GM21515 (cell line): Measurements from ENCODE around the gene SIRPB2.
A peak's percentile ranks its signal among the peaks of the same experiment; 100 is the strongest.

ENCODE experiments used
- ATAC-seq: cut with Tn5 transposase; IDR thresholded peaks from one replicate; pipeline ENCODE4 v1.9.1; 2021; ENCODE audit not compliant: unreplicated experiment

The SIRPB2 gene

DNA sequence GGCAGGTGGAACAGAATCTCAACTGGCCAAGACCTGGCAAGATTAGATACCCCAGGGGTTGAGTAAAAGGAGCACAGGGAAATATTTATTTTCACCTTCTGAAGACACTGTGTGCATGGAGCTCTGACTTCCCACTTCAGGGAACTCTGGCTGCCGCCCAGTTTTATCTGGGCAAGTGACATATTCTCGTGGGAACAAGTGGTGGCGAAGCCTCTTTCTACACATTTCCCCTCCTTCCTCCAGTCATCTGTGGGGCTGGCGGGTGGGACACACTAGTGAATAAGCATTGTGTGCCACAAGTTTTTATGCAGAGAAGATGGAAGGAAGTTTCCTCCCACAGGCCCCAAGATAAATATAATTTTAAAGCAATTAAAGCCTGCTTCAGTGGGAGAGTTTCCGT lies 48.1 kb downstream of the SIRPB2 start:
- no peak for ATAC-seq

DNA sequence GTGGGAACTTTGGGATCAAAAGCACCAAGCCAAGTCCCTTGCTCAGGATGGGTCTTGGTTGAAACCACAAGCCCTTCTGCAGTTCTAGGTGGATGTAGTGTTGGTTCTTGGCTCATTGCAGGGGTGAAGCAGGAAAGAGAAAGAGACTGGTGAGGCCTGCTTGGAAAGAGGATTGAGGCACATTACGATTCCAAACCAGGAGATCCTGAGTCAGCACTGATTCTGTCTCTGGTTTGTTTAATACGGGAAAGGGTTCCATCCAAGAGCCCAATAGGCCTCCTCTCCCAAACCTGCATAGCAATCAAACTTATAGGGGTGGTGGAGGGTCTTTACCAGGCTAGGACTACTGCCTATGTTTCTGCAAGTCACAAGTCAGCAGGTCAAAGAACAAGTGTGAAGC lies 48.9 kb downstream of the SIRPB2 start:
- ATAC-seq: no peak

DNA sequence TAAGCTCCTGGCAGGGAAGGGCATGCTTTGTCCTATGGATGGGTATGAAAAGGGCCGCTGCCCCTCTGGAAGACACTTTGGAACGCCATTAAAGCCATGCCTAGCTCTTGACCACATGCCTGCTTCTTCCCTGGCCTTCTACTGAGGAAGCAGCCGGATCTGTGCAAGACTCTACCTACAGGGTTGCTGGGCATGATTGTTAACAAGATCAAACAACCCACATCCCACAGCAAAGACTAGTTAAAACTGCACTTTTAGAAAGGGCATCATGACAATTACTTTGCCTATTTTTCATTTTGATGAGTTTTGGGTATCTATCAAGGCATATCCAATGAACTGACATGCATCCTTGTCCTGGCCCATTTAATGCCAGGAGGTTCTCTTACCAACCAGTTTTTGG lies 50.1 kb downstream of the SIRPB2 start:
- ATAC-seq: no peak

DNA sequence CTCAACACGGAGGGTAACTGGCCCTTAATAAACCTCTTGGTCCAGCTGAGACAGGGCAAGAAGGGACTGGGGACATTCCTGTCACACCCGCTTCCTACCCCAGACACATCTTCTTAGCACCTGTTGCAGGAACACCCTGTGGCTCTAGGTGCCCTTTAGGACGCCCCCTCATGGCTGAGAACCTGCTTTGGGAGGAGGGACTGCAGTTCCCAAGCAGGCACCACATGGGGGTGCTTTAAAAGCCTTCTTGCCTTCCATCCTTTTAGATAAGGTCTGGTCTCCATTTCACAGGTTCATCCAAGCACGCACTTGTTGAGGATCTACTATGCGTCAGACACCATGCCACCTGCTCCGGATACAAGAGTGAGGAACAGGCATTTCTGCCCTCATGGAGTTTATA lies 51.2 kb downstream of the SIRPB2 start:
- no peak for ATAC-seq

DNA sequence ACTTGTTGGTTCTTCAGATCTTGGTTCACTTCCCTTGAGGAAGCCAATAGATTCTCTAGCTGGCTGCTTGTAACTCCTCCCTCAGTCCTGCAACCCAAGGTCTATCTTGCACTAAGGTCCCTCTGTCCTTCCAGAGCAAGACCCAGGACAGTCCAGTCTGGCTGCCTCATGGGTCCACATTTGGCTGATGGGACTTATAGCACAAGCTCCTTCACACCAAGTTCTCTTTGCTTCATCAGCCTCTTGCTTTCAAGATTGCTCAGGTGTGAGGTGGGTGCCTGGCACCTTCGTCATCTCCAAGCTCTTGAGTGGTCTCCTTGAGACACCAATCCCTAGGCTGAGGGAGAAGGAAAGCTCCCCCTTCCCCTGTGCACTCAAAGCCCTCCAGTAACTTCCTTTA lies 52.9 kb downstream of the SIRPB2 start:
- ATAC-seq: no peak

DNA sequence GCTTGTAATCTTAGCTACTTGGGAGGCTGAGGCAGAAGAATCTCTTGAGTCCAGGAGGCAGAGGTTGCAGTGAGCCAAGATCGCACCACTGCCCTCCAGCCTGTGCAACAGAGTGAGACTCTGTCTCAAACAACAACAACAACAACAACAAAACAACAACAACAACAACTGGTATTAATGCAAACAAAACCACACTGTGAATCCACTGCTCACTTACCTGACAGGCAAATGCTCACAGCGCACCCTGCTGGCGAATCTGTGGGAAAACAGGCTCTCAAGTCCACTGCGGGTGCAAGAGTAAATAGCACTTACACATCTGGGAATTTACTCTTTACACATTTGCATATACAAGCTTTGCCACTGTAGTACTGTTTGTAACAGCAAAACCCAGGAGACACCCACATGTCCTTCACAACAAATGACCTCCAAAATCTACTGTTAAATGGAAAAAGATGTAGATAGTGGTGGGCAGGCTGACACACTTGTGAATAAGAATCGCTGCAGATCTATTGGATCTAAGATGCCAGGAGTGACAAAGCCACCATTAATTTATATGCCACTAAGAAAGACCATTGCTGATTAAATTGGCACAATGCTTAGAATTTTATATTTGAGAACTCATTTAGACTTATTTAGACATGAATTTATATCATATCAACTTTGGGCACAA lies 53.9 kb downstream of the SIRPB2 start:
- ATAC-seq: no peak

DNA sequence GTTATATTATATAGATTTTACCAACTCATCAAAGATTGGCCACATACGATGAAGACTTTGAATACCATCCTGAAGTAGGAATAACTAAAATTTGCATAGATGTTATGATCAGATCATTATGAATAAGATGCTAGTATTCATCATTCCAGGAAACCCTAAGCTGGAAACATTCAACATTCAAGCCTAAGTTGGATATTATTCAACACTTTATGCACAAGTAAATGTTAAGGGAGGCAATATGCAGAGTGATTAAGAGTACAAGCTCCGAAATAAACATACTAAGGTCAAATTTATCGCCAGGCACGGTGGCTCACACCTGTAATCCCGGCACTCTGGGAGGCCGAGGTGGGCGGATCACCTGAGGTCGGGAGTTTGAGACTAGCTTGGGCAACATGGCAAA lies 55.0 kb downstream of the SIRPB2 start:
- no peak for ATAC-seq

DNA sequence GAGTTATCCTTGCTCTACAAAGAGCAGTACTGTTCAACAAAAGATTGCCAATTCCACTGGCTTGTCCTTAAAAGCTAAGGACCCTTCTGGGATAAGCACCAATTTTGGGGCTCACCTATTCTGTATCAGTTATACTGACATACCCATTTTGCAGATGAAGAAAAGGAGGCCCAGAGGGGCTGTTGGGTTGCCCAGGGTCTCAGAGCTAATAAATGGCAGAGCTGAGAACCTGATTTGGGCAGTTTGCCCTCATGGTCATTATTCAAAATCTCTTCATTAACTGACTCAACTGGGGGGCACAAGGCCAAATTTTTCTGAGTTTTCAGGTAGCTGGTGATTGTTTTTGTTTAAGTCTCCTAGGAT lies 55.9 kb downstream of the SIRPB2 start:
- ATAC-seq: no peak

DNA sequence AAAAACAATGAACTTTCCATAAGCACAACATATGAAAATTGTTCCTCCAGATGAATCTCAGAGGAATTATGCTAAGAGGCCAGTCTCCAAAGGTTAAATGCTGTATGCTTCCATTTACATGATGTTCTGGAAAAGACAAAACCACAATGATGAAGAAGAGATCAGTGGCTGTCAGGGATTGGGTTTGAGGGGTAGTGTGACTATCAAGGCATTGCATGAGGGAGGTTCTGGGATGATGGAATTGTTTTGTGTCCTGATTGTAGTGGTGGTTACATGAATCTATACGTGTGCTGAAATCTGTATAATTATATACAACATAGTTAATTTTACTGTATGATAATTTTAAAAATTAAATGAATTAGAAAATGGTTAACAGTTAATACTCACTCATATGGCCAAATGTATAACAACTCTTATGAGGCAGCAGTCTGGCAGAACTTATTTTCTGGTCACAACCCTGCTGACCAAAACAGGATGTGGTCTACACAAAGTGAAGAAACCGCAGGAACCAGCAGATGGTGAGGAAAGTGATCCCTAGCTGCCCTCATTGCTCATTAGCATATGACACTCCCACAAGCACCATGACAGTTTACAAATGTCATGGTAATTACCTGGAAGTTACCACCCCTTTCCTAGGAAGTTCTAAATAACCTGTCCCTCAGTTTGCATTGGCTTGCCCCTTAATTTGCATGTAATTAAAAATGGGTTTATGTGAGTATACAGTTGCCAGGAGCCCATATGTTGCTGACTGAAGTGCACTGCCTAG lies 56.5 kb downstream of the SIRPB2 start:
- ATAC-seq: peak; percentile 80

DNA sequence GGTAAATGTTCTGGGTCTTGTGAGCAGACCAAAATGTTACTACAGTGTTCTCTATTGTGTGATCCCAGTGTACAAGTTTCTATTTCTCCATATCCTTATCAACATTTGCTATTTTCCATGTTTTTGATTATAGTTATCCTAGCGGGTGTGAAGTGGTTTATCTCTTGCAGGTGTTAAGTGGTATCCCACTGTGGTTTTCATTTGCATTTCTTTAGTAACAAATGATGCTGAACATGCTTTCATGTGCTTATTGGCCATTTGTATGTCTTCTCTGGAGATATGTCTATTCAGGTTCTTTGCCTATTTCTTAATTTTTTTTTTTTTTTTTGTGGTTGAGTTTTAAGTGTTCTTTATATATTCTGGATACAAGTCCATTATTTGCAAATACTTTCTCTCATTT lies 60.1 kb downstream of the SIRPB2 start:
- no peak for ATAC-seq

DNA sequence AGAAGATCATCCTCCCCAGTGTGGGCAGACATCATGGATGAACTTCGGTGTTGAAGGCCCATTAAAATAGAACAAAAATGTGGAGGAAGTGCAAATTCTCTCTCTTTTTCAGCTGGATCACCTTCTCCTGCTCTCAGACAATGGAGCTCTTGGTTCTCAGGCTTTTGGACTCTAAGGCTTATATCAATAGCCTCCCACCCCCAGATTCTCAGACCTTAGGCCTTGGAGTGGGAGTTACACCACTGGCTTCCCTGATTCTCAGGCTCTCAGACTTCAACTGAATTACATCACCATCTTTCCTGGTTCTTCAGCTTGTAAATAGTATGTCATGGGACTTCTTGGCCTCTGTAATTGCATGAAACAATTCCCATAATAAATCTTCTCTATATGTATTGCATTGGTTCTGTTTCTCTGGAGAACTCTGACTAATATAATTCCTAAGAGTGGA lies 61.2 kb downstream of the SIRPB2 start:
- no peak for ATAC-seq

DNA sequence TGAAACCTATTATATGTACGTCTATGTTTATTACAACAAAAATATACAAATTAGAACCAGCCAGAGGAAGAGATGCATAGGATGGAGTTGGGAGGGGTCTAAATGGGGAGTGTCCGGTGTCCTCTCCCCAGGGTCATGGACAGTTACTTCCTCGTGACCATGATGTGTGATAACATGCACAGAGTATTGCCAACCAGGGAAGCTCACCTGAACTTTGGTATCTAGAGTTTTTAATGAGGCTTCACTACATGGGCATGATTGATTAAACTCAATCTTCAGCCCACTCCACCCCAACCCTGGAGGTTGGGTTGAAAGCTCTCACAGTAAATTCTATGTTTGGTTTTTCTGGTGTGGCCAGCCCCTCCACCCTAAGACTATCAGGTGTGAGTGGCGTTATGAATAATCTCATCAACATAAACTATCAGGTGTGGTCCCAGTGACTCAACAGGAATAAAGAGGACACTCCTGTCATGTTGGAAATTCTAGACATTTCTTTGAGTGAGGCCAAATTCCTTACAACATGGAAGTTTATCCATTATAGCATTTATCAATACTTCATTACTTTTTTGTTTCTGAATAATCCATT lies 62.0 kb downstream of the SIRPB2 start:
- no peak for ATAC-seq

DNA sequence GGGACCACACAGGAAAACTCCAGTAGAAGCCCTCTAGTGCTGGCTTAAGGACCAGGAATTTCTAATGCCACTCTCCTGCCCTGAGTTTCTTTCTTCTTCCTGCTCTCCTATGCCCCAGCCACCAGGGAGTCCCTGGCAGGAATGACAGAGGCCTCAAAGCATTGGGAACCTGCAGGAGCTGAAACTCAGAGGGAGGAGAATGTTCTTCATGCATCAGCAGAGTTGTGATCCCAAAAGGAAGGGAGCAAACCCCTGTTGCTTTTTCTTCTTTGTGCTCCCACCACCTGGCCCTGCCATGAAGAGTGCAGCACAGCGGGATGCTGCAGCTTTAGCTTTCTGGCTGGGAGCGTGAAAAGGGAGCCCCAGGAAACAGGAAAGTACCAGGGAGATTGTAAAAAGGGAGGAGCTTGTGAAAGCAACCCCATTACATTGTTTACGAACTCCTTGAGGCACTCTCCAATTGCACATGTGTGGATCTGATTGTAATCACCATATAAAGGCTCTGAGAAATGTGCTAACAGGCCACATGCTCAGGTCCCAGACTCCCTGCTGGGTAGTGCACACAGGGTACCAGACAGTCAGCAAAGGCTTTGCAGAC lies 63.7 kb downstream of the SIRPB2 start:
- ATAC-seq: no peak

DNA sequence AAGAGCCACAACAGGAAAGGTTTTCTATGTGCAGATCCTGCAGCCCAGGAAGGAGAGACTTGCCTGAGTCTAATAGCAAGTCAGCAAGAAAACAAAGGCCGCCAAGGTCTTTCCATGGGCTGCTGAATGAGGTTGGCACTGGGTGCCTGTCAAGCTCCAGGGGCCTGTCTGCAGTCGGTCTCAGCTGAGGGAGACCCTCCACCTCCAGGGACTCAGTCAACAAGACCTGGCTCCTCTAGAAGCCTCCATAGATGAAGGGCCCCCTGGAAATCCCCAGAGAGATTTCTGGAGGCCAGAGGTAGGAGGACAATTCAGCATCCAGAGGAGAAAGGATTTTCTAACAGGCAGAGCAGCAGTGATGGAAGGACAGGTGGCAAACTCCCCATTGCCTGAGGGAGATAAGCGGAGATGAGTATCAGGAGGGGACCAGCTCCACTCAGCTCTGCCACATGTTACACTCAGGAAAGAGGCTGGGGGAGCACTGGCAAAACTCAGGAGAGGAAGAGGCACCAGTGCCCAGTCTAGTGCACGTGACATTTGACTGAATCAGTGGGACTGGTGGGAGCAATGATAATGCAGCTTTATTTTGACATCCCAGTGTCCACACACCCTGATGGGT lies 64.9 kb downstream of the SIRPB2 start:
- no peak for ATAC-seq
